SK-N-SH treated with all-trans-retinoic acid at 6 μM for 48 hours (cell line): ENCODE data around the gene PDE7B.

Experiments used
- ATAC-seq: fragments of 200-7000 bp; cut with Tn5 transposase; 3 replicates; pipeline ENCODE4 v1.9.1; 2020; ENCODE audit warnings: mild to moderate bottlenecking, moderate library complexity
- ARNTL ChIP-seq: fragments of 450-650 bp; formaldehyde crosslinking; IDR thresholded peaks from 2 replicates; pipeline ENCODE4 v1.5.0; 2020; ENCODE audit warnings: low read depth, mild to moderate bottlenecking, moderate library complexity, borderline replicate concordance
- BACH2 ChIP-seq: fragments of 250-450 bp; sonication (Bioruptor Pico); IDR thresholded peaks from 2 replicates; pipeline ENCODE4 v1.9.0; 2021; ENCODE audit warnings: mild to moderate bottlenecking, borderline replicate concordance
- CREB5 ChIP-seq: fragments of 250-450 bp; sonication (Bioruptor Pico); IDR thresholded peaks from 2 replicates; pipeline ENCODE4 v1.5.1; 2020; ENCODE audit warnings: low read depth, mild to moderate bottlenecking, moderate library complexity
- CSDC2 ChIP-seq: fragments of 250-450 bp; sonication (Bioruptor Pico); IDR thresholded peaks from 2 replicates; pipeline ENCODE4 v1.5.0; 2020; ENCODE audit warnings: mild to moderate bottlenecking, moderate library complexity
- CSRNP3 ChIP-seq: fragments of 250-450 bp; sonication (Bioruptor Pico); IDR thresholded peaks from 2 replicates; pipeline ENCODE4 v1.5.1; 2021; ENCODE audit warnings: mild to moderate bottlenecking, moderate library complexity
- ESRRG ChIP-seq: fragments of 250-450 bp; sonication (Bioruptor Pico); IDR thresholded peaks from 2 replicates; pipeline ENCODE4 v1.6.1; 2021; ENCODE audit warnings: mild to moderate bottlenecking
- GLIS3 ChIP-seq: fragments of 250-450 bp; sonication (Bioruptor Pico); IDR thresholded peaks from 2 replicates; pipeline ENCODE4 v1.5.0; 2020; ENCODE audit warnings: mild to moderate bottlenecking, moderate library complexity
- ISL1 ChIP-seq: fragments of 250-450 bp; sonication (Bioruptor Pico); IDR thresholded peaks from 2 replicates; pipeline ENCODE4 v2.1.2; 2022; ENCODE audit warnings: mild to moderate bottlenecking, moderate library complexity
- OSR1 ChIP-seq: fragments of 250-450 bp; sonication (Bioruptor Pico); IDR thresholded peaks from 2 replicates; pipeline ENCODE4 v1.8.0; 2022; ENCODE audit warnings: moderate library complexity, mild to moderate bottlenecking, inconsistent platforms
- PATZ1 ChIP-seq: fragments of 250-450 bp; sonication (Bioruptor Pico); IDR thresholded peaks from 2 replicates; pipeline ENCODE4 v1.8.0; 2020; ENCODE audit warnings: mild to moderate bottlenecking, moderate library complexity, borderline replicate concordance
- RARB ChIP-seq: fragments of 250-450 bp; sonication (Bioruptor Pico); IDR thresholded peaks from 2 replicates; pipeline ENCODE4 v1.8.0; 2021; ENCODE audit warnings: mild to moderate bottlenecking, moderate library complexity
- SNAI2 ChIP-seq: fragments of 250-450 bp; sonication (Bioruptor Pico); IDR thresholded peaks from 2 replicates; pipeline ENCODE4 v1.5.0; 2020; ENCODE audit warnings: mild to moderate bottlenecking, moderate library complexity
- TCF4 ChIP-seq: fragments of 250-450 bp; sonication (Bioruptor Pico); IDR thresholded peaks from 2 replicates; pipeline ENCODE4 v1.8.0; 2021; ENCODE audit warnings: mild to moderate bottlenecking, moderate library complexity, borderline replicate concordance
- TOX ChIP-seq: fragments of 250-450 bp; sonication (Bioruptor Pico); IDR thresholded peaks from 2 replicates; pipeline ENCODE4 v1.8.0; 2021; ENCODE audit warnings: mild to moderate bottlenecking, moderate library complexity, borderline replicate concordance
- TSHZ2 ChIP-seq: fragments of 250-450 bp; sonication (Bioruptor Pico); IDR thresholded peaks from 2 replicates; pipeline ENCODE4 v1.5.0; 2020; ENCODE audit warnings: mild to moderate bottlenecking, moderate library complexity
- ZC3H10 ChIP-seq: fragments of 250-450 bp; sonication (Bioruptor Pico); IDR thresholded peaks from 2 replicates; pipeline ENCODE4 v1.5.1; 2021; ENCODE audit warnings: mild to moderate bottlenecking, moderate library complexity
- ZFP3 ChIP-seq: fragments of 250-450 bp; sonication (Bioruptor Pico); IDR thresholded peaks from 2 replicates; pipeline ENCODE4 v1.5.0; 2020; ENCODE audit warnings: mild to moderate bottlenecking, moderate library complexity
- ZFP30 ChIP-seq: fragments of 450-650 bp; formaldehyde crosslinking; IDR thresholded peaks from 2 replicates; pipeline ENCODE4 v1.5.0; 2022; ENCODE audit warnings: mild to moderate bottlenecking, moderate library complexity
- ZNF70 ChIP-seq: fragments of 450-650 bp; formaldehyde crosslinking; IDR thresholded peaks from 2 replicates; pipeline ENCODE4 v1.5.0; 2020; ENCODE audit warnings: mild to moderate bottlenecking, moderate library complexity
- ZNF8 ChIP-seq: fragments of 450-650 bp; formaldehyde crosslinking; IDR thresholded peaks from 2 replicates; pipeline ENCODE4 v1.5.0; 2020; ENCODE audit warnings: mild to moderate bottlenecking, moderate library complexity

PDE7B gene

GRCh38 chr6:136012198-136012887 lies 160.8 kb downstream of the PDE7B start:
- ATAC-seq = peak; percentile 82
- TF ChIP-seq ZC3H10 (CRISPR knock-in tag) (no peak), CSDC2 (CRISPR knock-in tag) (0 out of 2 replicates have a peak, but pooled peaks have one; percentile 31)

- ATAC-seq = no peak
Observed at GRCh38 chr6:136012943-136013342, 161.4 kb downstream of the PDE7B start.

GRCh38 chr6:136014454-136015437 lies 163.2 kb downstream of the PDE7B start:
- TF ChIP-seq BACH2 (CRISPR knock-in tag) (no peak), TCF4 (CRISPR knock-in tag) (no peak), TSHZ2 (CRISPR knock-in tag) (no peak), ARNTL (CRISPR knock-in tag) (no peak), RARB (CRISPR knock-in tag) (0 out of 2 replicates have a peak, but pooled peaks have one; percentile 30), CREB5 (CRISPR knock-in tag) (no peak), GLIS3 (CRISPR knock-in tag) (no peak), ZFP3 (CRISPR knock-in tag) (no peak), CSDC2 (CRISPR knock-in tag) (no peak), ZNF70 (CRISPR knock-in tag) (no peak), ESRRG (CRISPR knock-in tag) (no peak), TOX (CRISPR knock-in tag) (peak; percentile 95; the same call in 1 of the 2 replicates), OSR1 (CRISPR knock-in tag) (no peak), CSRNP3 (CRISPR knock-in tag) (no peak), PATZ1 (CRISPR knock-in tag) (peak; percentile 24; the same call in 1 of the 2 replicates), ZNF8 (no peak), ZC3H10 (CRISPR knock-in tag) (peak; percentile 80; the same call in 1 of the 2 replicates), ZFP30 (CRISPR knock-in tag) (no peak), ISL1 (no peak)
- peak; percentile 89 for ATAC-seq

More at GRCh38 chr6:136012943-136013342, 161.4 kb downstream of the PDE7B start:
- TF ChIP-seq SNAI2 (no peak), ZFP3 (CRISPR knock-in tag) (no peak), OSR1 (CRISPR knock-in tag) (no peak), ZNF70 (CRISPR knock-in tag) (no peak)
